Retinal pigment epithelial cell (primary cell): ENCODE measurements around the gene NR2C2.
A peak's percentile ranks its signal among the peaks of the same experiment; 100 is the strongest.
"Not testable (repeated sequence)": the region's sequence is repeated elsewhere in the genome, so short reads cannot be mapped to it uniquely, and the experiment has no call there.

ENCODE experiments used
- DNase-seq: peaks from one replicate; pipeline ENCODE4 v3.0.0-alpha.2; 2010; ENCODE audit warnings: low read depth
- H3K4me3 ChIP-seq: 2 replicates; pipeline ENCODE4 v1.5.1; 2011; ENCODE audit warnings: mild to moderate bottlenecking, low read length, control low read depth, moderate library complexity
- CTCF ChIP-seq: conservative IDR thresholded peaks from 2 replicates; pipeline ENCODE4 v1.5.1; 2011; ENCODE audit warnings: low read depth, low read length, control low read depth, inconsistent platforms

NR2C2 gene

GRCh38 chr3:14947100-14947885, at the start of gene NR2C2:
NR2C2 (plus strand) TSS chr3:14947583; CDS start chr3:15003915, 56,332 bp downstream.
- H3K4me3 ChIP-seq, result peak within 1 kb of the TSS; percentile 83

GRCh38 chr3:14898929-14899328, 48.5 kb upstream of the NR2C2 start:
- no peak overlapping the region for H3K4me3 ChIP-seq
- TF ChIP-seq CTCF, result no peak
- DNase-seq, result no peak

More at GRCh38 chr3:14947100-14947885, at the start of gene NR2C2:
- TF ChIP-seq CTCF, result no peak
- DNase-seq, result peak; percentile 31

GRCh38 chr3:14899993-14900618, 47.3 kb upstream of the NR2C2 start:
- no peak for TF ChIP-seq CTCF
- H3K4me3 ChIP-seq, result no peak overlapping the region
- no peak for DNase-seq

GRCh38 chr3:14900881-14901873, 46.2 kb upstream of the NR2C2 start:
- no peak for DNase-seq
- TF ChIP-seq CTCF, result no peak
- no peak overlapping the region for H3K4me3 ChIP-seq

GRCh38 chr3:14902719-14903118, 44.7 kb upstream of the NR2C2 start:
- no peak overlapping the region for H3K4me3 ChIP-seq
- no peak for TF ChIP-seq CTCF
- no peak for DNase-seq

GRCh38 chr3:14903501-14903900, 43.9 kb upstream of the NR2C2 start:
- not testable (repeated sequence) for DNase-seq, H3K4me3 ChIP-seq

- no peak for DNase-seq
- TF ChIP-seq CTCF, result no peak
- no peak overlapping the region for H3K4me3 ChIP-seq
Observed at GRCh38 chr3:14905055-14905657, 42.2 kb upstream of the NR2C2 start.
